B cell (primary cell): ENCODE data around the gene RALB. TPM values are rescaled to one million over a fixed set of nuclear protein-coding genes. Genes with fewer than 3 reads are reported as not detected.

Experiments used
- ATAC-seq: fragments of 200-7000 bp; cut with Tn5 transposase; one replicate; pipeline ENCODE4 v1.10.0; 2021; ENCODE audit warnings: low read depth, mild to moderate bottlenecking, moderate number of reproducible peaks, moderate library complexity
- CTCF ChIA-PET: fragments of 350-600 bp; sonication (Branson Sonifier 250); formaldehyde crosslinking; loops from one replicate; lab custom pipeline; 2021; ENCODE audit warnings: antibody characterized with exemption, inconsistent platforms; lab: Charles Lee
- POLR2A ChIA-PET: fragments of 350-600 bp; sonication (Branson Sonifier 250); formaldehyde crosslinking; loops from one replicate; lab custom pipeline; 2021; ENCODE audit warnings: antibody characterized with exemption; lab: Charles Lee
- DNase-seq: peaks from one replicate; pipeline ENCODE4 v3.0.0; 2013
- H2AFZ ChIP-seq: 2 replicates; pipeline ENCODE4 v1.6.1; 2012; ENCODE audit warnings: mild to moderate bottlenecking, low read depth, low read length; ENCODE audit not compliant: insufficient read depth, poor library complexity, severe bottlenecking
- H3K27ac ChIP-seq, 2 donors: 1 replicate in 1 of 2; 2 replicates in 1 of 2; pipeline ENCODE4 v1.5.1; 2012 to 2013; ENCODE audit warnings: low read length in 2 of 2, mild to moderate bottlenecking in 2 of 2, moderate library complexity in 1 of 2
- H3K27me3 ChIP-seq, 4 experiments: fragments of 200-600 bp in 1 of 4; sonication (generic) in 1 of 4; replicated peaks in 1 of 4; 1 replicate in 2 of 4; 2 replicates in 2 of 4; pipeline versions ENCODE4 v1.6.1 to v1.7.0; 2013 to 2016; ENCODE audit warnings: low read length in 3 of 4, mild to moderate bottlenecking in 2 of 4, mixed read lengths in 1 of 4, moderate library complexity in 1 of 4; ENCODE audit not compliant: insufficient read depth in 4 of 4, control insufficient read depth in 3 of 4; ENCODE audit errors: control extremely low read depth in 1 of 4
- H3K36me3 ChIP-seq, 2 experiments: replicated peaks in 1 of 2; 1 replicate in 1 of 2; 2 replicates in 1 of 2; pipeline versions ENCODE4 v1.6.1 to v1.7.1; 2013; ENCODE audit warnings: low read length in 1 of 2; ENCODE audit not compliant: insufficient read depth in 2 of 2, control insufficient read depth in 1 of 2; ENCODE audit errors: control extremely low read depth in 1 of 2, extremely low read depth in 1 of 2
- H3K4me1 ChIP-seq, 2 donors: fragments of 200-600 bp in 1 of 2; sonication (generic) in 1 of 2; 1 replicate in 1 of 2; 2 replicates in 1 of 2; pipeline versions ENCODE4 v1.5.1 to v1.6.1; 2013 to 2017; ENCODE audit warnings: low read length in 2 of 2; ENCODE audit not compliant: control insufficient read depth in 2 of 2, insufficient read depth in 2 of 2
- H3K4me2 ChIP-seq: replicated peaks from 2 replicates; pipeline ENCODE3; 2012; ENCODE audit warnings: mild to moderate bottlenecking, low read depth, low read length; ENCODE audit not compliant: poor library complexity, severe bottlenecking
- H3K4me3 ChIP-seq, 5 experiments: fragments of 200-600 bp in 1 of 5; sonication (generic) in 1 of 5; 1 replicate in 3 of 5; 2 replicates in 2 of 5; pipeline versions ENCODE4 v1.5.1 to v1.7.0; 2011 to 2016; ENCODE audit warnings: low read length in 4 of 5, mild to moderate bottlenecking in 4 of 5, low read depth in 2 of 5, control low read depth in 1 of 5, moderate library complexity in 1 of 5; ENCODE audit not compliant: insufficient read depth in 1 of 5; ENCODE audit errors: control extremely low read depth in 1 of 5, extremely low read depth in 1 of 5
- H3K79me2 ChIP-seq: fragments of 200-600 bp; sonication (generic); one replicate; pipeline ENCODE4 v1.6.0; 2016; ENCODE audit warnings: low read length; ENCODE audit not compliant: control insufficient read depth, insufficient read depth
- H3K9ac ChIP-seq: fragments of 200-600 bp; sonication (generic); 2 replicates; pipeline ENCODE4 v1.6.1; 2017; ENCODE audit warnings: mild to moderate bottlenecking, low read length, moderate library complexity
- H3K9me3 ChIP-seq, 3 donors: one replicate each; pipeline versions ENCODE4 v1.6.1 to v1.7.1; 2013; ENCODE audit warnings: low read length in 2 of 3; ENCODE audit not compliant: control insufficient read depth in 2 of 3, insufficient read depth in 1 of 3; ENCODE audit errors: control extremely low read depth in 1 of 3
- H4K20me1 ChIP-seq: 2 replicates; pipeline ENCODE4 v1.6.0; 2012; ENCODE audit warnings: mild to moderate bottlenecking, low read length; ENCODE audit not compliant: insufficient read depth, control insufficient read depth, poor library complexity, severe bottlenecking
- H3K27ac Mint-ChIP-seq: one replicate; pipeline ENCODE4 v1.8.0; 2021; ENCODE audit warnings: mixed read lengths
- H3K27me3 Mint-ChIP-seq: one replicate; pipeline ENCODE4 v1.8.0; 2021; ENCODE audit warnings: mixed read lengths
- H3K4me1 Mint-ChIP-seq: one replicate; pipeline ENCODE4 v1.8.0; 2021; ENCODE audit warnings: mixed read lengths
- H3K4me3 Mint-ChIP-seq: one replicate; pipeline ENCODE4 v1.8.0; 2021; ENCODE audit warnings: mixed read lengths
- H3K9me3 Mint-ChIP-seq: one replicate; pipeline ENCODE4 v1.8.0; 2022; ENCODE audit warnings: mixed read lengths; ENCODE audit not compliant: insufficient read depth
- CTCF ChIP-seq: fragments of 200-600 bp; IDR thresholded peaks from one replicate; pipeline ENCODE4 v1.8.0; 2022; ENCODE audit warnings: antibody characterized with exemption, mild to moderate bottlenecking
- EZH2 ChIP-seq: IDR thresholded peaks from 2 replicates; pipeline ENCODE4 v1.6.1; 2012; ENCODE audit warnings: borderline replicate concordance, low read depth, mild to moderate bottlenecking, moderate library complexity, low read length; ENCODE audit not compliant: insufficient read depth, poor library complexity, severe bottlenecking
- WGBS: methylation state at CpG from one replicate; pipeline ENCODE4 v1.1.5; 2013; ENCODE audit warnings: missing lambda C conversion rate; ENCODE audit not compliant: insufficient coverage; 5-methylcytosine and 5-hydroxymethylcytosine counted together
- intact Hi-C: fragments of 100-400 bp; cut with micrococcal nuclease; formaldehyde crosslinking; loops from one replicate; pipeline ENCODE4 v1.10.0; 2022
- polyA plus RNA-seq: library from polyadenylated mRNA; depleted of rRNA; stranded (reverse); fragments of >200 nt; gene quantifications from 2 replicates; pipeline ENCODE4 v1.2.3, GENCODE V29; 2012
- total RNA-seq, 2 donors: library from RNA; stranded (reverse); fragments of 120-200 nt in 1 of 2; gene quantifications; 1 replicate in 1 of 2; 2 replicates in 1 of 2; pipeline versions ENCODE4 v1.2.3 to v1.2.4, GENCODE V29; 2013 to 2022

The RALB gene
- total and polyA plus RNA-seq, 2 donors (not counting 1 experiment from before 2014, with no cell fraction given) = 19.3 to 35.9 TPM

- Mint-ChIP-seq H3K27me3 (no peaks in the 10 kb centered on the region), H3K4me3 (no peak overlapping the region), H3K27ac (no peak overlapping the region), H3K4me1 (peaks cover 36% of the 10 kb centered on the region), H3K9me3 (no peaks in the 10 kb centered on the region)
- H3K4me2 ChIP-seq = no peak overlapping the region
- ATAC-seq (no peak), DNase-seq (no peak)
- H2AFZ ChIP-seq = no peak overlapping the region
- TF ChIP-seq CTCF = no peak
- no peak for TF ChIP-seq EZH2
- H3K9me3 ChIP-seq = peaks cover 0 to 13% (median 8%) of the 10 kb centered on the region in 3 donors
- peaks cover 4 to 22% of the 10 kb centered on the region in 2 experiments for H3K36me3 ChIP-seq
- 92% methylated on average over 5 of the region's 8 CpGs for WGBS
- H3K4me1 ChIP-seq = peaks cover 13 to 24% of the 10 kb centered on the region in 2 donors
- no peak overlapping the region for H3K4me3 ChIP-seq
- no peak overlapping the region for H3K27ac ChIP-seq
- ChIA-PET POLR2A (no interaction called here), CTCF (no interaction called here)
- peaks cover 74% of the 10 kb centered on the region for H3K79me2 ChIP-seq
- intact Hi-C loops = no loop called here
- H3K9ac ChIP-seq = no peak overlapping the region
- H3K27me3 ChIP-seq = no peaks in the 10 kb centered on the region
- H4K20me1 ChIP-seq = peaks cover 80% of the 10 kb centered on the region
These were observed 23.2 kb downstream of the RALB start for GRCh38 chr2:120275617-120276400.

- H3K4me1 Mint-ChIP-seq = peaks cover 20% of the 10 kb centered on the region
- no peak overlapping the region for H3K27ac Mint-ChIP-seq
- H3K27ac ChIP-seq = no peak overlapping the region
- ChIA-PET CTCF (interaction anchor here (0.6 kb wide), 1 partner anchor 23 kb away, joined by 3 read pairs; no protein-coding TSS in a partner anchor), POLR2A (no interaction called here)
- peaks cover 4 to 30% of the 10 kb centered on the region in 2 experiments for H3K36me3 ChIP-seq
- 87% methylated on average over 19 of the region's 19 CpGs for WGBS
- H3K27me3 Mint-ChIP-seq = no peaks in the 10 kb centered on the region
- no peak overlapping the region for H2AFZ ChIP-seq
- H3K79me2 ChIP-seq = peaks cover 55% of the 10 kb centered on the region
- H3K4me3 Mint-ChIP-seq = no peak overlapping the region
- TF ChIP-seq EZH2 = no peak
- TF ChIP-seq CTCF = no peak
- peaks cover 0 to 12% of the 10 kb centered on the region in 2 donors for H3K4me1 ChIP-seq
- DNase-seq (no peak), ATAC-seq (no peak)
- H4K20me1 ChIP-seq = peaks cover 69% of the 10 kb centered on the region
- H3K27me3 ChIP-seq = no peaks in the 10 kb centered on the region
- no peak overlapping the region for H3K4me3 ChIP-seq
- no peak overlapping the region for H3K4me2 ChIP-seq
- no peaks in the 10 kb centered on the region for H3K9me3 Mint-ChIP-seq
- H3K9ac ChIP-seq = no peak overlapping the region
- H3K9me3 ChIP-seq = peaks cover 0 to 13% (median 8%) of the 10 kb centered on the region in 3 donors
- intact Hi-C loops = no loop called here
These were observed 25.0 kb downstream of the RALB start for GRCh38 chr2:120277505-120278205.
